OCI-LY3 (cell line): ENCODE data around the gene CISH.

ENCODE experiments used
- H2AFZ ChIP-seq: fragments of 200-600, 300-600 bp; shearing (Covaris generic); 2 replicates; pipeline ENCODE4 v1.6.0; 2014; ENCODE audit warnings: antibody characterized with exemption, low read depth, low read length
- H3K27ac ChIP-seq: fragments of 200-600, 300-600 bp; sonication (generic); 2 replicates; pipeline ENCODE4 v1.5.1; 2014; ENCODE audit warnings: mild to moderate bottlenecking, low read length, moderate library complexity, mixed read lengths
- H3K27me3 ChIP-seq: fragments of 200-600, 300-600 bp; sonication (generic); 2 replicates; pipeline ENCODE4 v1.6.1; 2014; ENCODE audit warnings: low read depth, low read length, mixed read lengths
- H3K36me3 ChIP-seq: fragments of 200-600, 300-600 bp; sonication (generic); replicated peaks from 2 replicates; pipeline ENCODE3; 2014; ENCODE audit warnings: low read depth, low read length, mixed read lengths
- H3K4me1 ChIP-seq: fragments of 300-600, 200-600 bp; sonication (generic); 2 replicates; pipeline ENCODE4 v1.6.1; 2014; ENCODE audit warnings: low read length, mixed read lengths
- H3K4me2 ChIP-seq: fragments of 200-600, 300-600 bp; sonication (generic); 2 replicates; pipeline ENCODE4 v1.6.1; 2014; ENCODE audit warnings: low read length, mixed read lengths
- H3K4me3 ChIP-seq: fragments of 300-600, 200-600 bp; sonication (generic); 2 replicates; pipeline ENCODE4 v1.5.1; 2014; ENCODE audit warnings: antibody characterized with exemption, mild to moderate bottlenecking, low read length, moderate library complexity
- H3K79me2 ChIP-seq: fragments of 300-600, 200-600 bp; shearing (Covaris generic); 2 replicates; pipeline ENCODE4 v1.6.1; 2014; ENCODE audit warnings: mild to moderate bottlenecking, low read length, mixed read lengths
- H3K9ac ChIP-seq: fragments of 300-600, 200-600 bp; shearing (Covaris generic); 2 replicates; pipeline ENCODE4 v1.6.0; 2014; ENCODE audit warnings: mild to moderate bottlenecking, low read length, moderate library complexity
- H3K9me3 ChIP-seq: fragments of 200-600, 300-600 bp; shearing (Covaris generic); 2 replicates; pipeline ENCODE4 v1.6.1; 2014; ENCODE audit warnings: low read length, mixed read lengths; ENCODE audit not compliant: insufficient read depth
- H4K20me1 ChIP-seq: fragments of 200-600, 300-600 bp; sonication (generic); 2 replicates; pipeline ENCODE4 v1.6.1; 2016; ENCODE audit warnings: low read length, mixed read lengths; ENCODE audit not compliant: insufficient read depth
- CTCF ChIP-seq: fragments of 200-600, 300-600 bp; sonication (generic); IDR thresholded peaks from 2 replicates; pipeline ENCODE4 v1.5.1; 2014; ENCODE audit warnings: antibody characterized with exemption, low read length, low read depth
- EZH2phosphoT487 ChIP-seq: fragments of 200-600 bp; shearing (Covaris generic); IDR thresholded peaks from 2 replicates; pipeline ENCODE4 v1.6.1; 2018; ENCODE audit warnings: antibody characterized with exemption, mixed run types, low read depth

The CISH gene

GRCh38 chr3:50611464-50612233 lies at the start of gene CISH:
Gene CISH (minus strand): TSS chr3:50611774. CDS start chr3:50611650, 124 bp downstream.
- peak within 1 kb of the TSS; percentile 81 for H3K4me3 ChIP-seq
- peak within 1 kb of the TSS; percentile 73 for H3K9ac ChIP-seq
- H3K27me3 ChIP-seq: peaks cover 19% of the 10 kb centered on the region
- H3K36me3 ChIP-seq: no peaks in the 10 kb centered on the region
- H3K79me2 ChIP-seq: no peaks in the 10 kb centered on the region
- peaks cover 21% of the 10 kb centered on the region for H3K4me1 ChIP-seq
- H3K4me2 ChIP-seq: peak within 1 kb of the TSS; percentile 91
- no peaks in the 10 kb centered on the region for H3K9me3 ChIP-seq
- TF ChIP-seq EZH2phosphoT487: no peak
- peak; percentile 55 for TF ChIP-seq CTCF
- no peak within 1 kb of the TSS for H3K27ac ChIP-seq
- peak within 1 kb of the TSS; percentile 67 for H2AFZ ChIP-seq
- no peaks in the 10 kb centered on the region for H4K20me1 ChIP-seq

GRCh38 chr3:50660386-50660785 lies 48.8 kb upstream of the CISH start:
- H3K4me3 ChIP-seq: no peak overlapping the region

GRCh38 chr3:50658831-50659230 lies 47.3 kb upstream of the CISH start:
- Histone ChIP-seq H3K27me3 (no peaks in the 10 kb centered on the region), H3K4me2 (no peak overlapping the region), H3K79me2 (no peaks in the 10 kb centered on the region), H3K9me3 (no peaks in the 10 kb centered on the region), H3K9ac (no peak overlapping the region), H2AFZ (no peak overlapping the region), H3K27ac (no peak overlapping the region), H3K36me3 (no peaks in the 10 kb centered on the region), H4K20me1 (no peaks in the 10 kb centered on the region), H3K4me3 (no peak overlapping the region), H3K4me1 (no peaks in the 10 kb centered on the region)
- TF ChIP-seq CTCF (no peak), EZH2phosphoT487 (no peak)

More at GRCh38 chr3:50660386-50660785, 48.8 kb upstream of the CISH start:
- no peak overlapping the region for H2AFZ ChIP-seq
- H3K4me1 ChIP-seq: peaks cover 1% of the 10 kb centered on the region
- no peak overlapping the region for H3K4me2 ChIP-seq
- no peak overlapping the region for H3K9ac ChIP-seq
- H3K27me3 ChIP-seq: no peaks in the 10 kb centered on the region
- no peaks in the 10 kb centered on the region for H3K36me3 ChIP-seq
- H3K79me2 ChIP-seq: no peaks in the 10 kb centered on the region
- H4K20me1 ChIP-seq: no peaks in the 10 kb centered on the region
- no peaks in the 10 kb centered on the region for H3K9me3 ChIP-seq
- no peak for TF ChIP-seq CTCF
- TF ChIP-seq EZH2phosphoT487: no peak
- no peak overlapping the region for H3K27ac ChIP-seq

DNA sequence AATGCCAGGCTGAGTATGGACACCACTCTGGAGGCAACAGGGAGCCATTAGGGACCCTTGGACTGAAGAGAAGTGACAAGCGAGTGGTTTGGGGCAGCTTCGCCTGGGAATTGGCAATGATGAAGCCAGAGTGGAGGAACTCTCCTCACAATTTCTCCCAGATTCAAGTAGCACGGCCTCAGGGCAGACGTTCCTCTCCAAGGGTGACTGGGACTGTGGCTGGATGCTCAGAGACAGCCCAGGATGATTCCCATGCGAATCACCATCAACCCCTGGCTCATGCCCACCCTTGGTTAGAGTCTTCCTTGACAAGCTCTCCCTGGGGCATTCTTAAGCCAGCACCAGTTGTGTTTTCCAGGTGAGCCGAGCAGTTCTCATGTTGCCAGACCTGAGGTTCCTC lies 46.8 kb upstream of the CISH start:
- no peaks in the 10 kb centered on the region for H3K27me3 ChIP-seq
- no peak overlapping the region for H2AFZ ChIP-seq

More for the DNA sequence above, 46.8 kb upstream of the CISH start:
- no peak overlapping the region for H3K9ac ChIP-seq
- no peaks in the 10 kb centered on the region for H3K9me3 ChIP-seq
- no peak overlapping the region for H3K4me3 ChIP-seq
- H3K79me2 ChIP-seq: no peaks in the 10 kb centered on the region
- no peak overlapping the region for H3K27ac ChIP-seq
- no peaks in the 10 kb centered on the region for H3K36me3 ChIP-seq
- no peaks in the 10 kb centered on the region for H4K20me1 ChIP-seq
- no peaks in the 10 kb centered on the region for H3K4me1 ChIP-seq
- no peak overlapping the region for H3K4me2 ChIP-seq
- TF ChIP-seq EZH2phosphoT487 (no peak), CTCF (no peak)
